Smooth muscle cell of the brain vasculature (primary cell): ENCODE results near the gene CMC1.
"Not testable (repeated sequence)": the region's sequence is repeated elsewhere in the genome, so short reads cannot be mapped to it uniquely, and the experiment has no call there.

Source experiments
- DNase-seq: peaks from one replicate; pipeline ENCODE4 v3.0.0-alpha.2; 2012; ENCODE audit warnings: low read depth, low spot score

The CMC1 gene

GRCh38 chr3:28244491-28244890 is 3.1 kb downstream of the CMC1 start:
- DNase-seq = no peak

DNA sequence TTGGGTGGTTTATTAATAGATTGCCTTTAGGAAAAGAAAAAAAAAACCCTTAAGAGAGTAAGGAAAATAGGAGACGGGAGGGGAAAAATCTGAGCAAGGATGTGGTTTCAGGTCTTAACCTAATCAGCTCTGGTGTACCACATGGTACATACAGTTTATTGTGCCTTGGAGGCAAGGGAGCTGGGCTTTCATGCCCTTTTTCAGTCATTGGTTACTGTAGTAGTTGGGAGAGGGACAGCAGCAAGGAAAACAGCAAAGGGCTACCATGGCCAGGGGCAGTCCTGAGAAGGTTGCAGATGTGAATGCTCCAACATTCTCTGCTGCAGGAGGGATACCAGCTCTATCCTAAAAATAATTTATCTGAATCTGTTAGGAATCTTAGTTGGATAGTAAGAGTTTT is 5.9 kb downstream of the CMC1 start:
- DNase-seq = no peak

DNA sequence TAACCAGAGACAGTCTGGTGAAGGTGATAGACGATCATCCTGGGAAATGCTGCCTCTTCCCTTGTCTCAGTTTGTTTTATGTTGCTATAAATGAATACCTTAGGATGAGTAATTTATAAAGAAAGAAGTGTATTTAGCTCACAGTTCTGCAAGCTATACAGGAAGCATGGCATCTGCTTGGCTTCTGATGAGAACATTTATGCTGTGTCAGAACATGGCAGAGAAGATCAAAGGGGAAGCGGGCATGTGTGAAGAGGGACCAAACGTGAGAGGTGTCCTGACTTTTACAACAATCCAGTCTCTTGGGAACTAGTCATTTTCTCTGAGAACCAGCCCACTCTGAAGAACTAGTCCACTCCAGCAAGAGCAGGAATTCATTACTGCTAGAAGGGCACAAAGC is 9.6 kb downstream of the CMC1 start:
- DNase-seq = no peak

DNA sequence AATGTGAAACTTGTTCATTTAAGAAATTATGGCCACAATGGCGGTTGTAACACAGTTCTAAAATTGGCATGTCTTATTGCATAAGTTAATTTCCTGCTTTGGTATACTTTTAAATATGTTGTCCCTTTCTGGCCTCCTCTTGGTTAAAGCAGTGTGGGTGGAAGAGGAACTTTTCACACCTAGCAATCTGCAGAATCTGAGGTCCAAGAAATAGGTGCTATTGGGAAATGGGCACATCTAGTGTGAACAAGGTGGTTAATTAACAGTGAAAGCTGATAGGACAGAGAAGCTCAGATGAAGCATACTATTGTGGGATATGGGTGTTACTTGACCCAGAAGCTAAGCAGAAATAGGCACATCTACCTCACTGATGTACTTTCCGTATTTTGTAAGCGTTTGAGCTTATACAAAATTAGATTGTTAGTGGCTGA is 10.6 kb downstream of the CMC1 start:
- no peak for DNase-seq

DNA sequence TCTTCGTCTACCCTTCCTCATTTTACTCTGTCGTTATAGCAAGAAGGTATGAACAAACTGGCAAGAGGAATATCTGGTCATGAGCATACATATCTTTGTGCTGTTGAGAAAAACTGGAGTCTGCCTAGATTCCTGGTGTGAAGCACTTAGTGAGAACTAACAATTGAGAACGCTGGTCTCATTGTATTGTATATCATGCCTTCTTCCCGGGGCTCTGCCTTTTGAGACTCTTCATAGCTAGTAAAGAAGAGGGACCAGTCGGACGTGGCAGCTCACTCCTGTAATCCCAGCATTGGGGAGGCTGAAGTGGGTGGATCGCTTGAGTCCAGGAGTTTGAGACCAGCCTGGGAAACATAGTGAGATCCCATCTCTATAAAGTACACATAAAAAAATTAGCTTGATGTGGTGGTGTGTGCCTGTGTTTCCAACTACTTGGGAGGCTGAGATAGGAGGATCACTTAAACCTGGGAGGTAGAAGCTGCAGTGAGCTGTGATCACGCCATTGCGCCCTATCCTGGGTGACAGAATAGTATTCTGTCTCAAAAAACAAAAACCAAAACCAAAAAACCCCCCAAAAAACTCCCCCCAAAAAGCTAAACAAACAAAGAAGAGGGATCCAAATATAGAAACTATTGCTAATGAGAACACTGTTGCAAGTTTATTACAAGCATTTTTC is 11.8 kb downstream of the CMC1 start:
- no peak for DNase-seq

GRCh38 chr3:28262001-28262400 is 20.6 kb downstream of the CMC1 start:
- no peak for DNase-seq

DNA sequence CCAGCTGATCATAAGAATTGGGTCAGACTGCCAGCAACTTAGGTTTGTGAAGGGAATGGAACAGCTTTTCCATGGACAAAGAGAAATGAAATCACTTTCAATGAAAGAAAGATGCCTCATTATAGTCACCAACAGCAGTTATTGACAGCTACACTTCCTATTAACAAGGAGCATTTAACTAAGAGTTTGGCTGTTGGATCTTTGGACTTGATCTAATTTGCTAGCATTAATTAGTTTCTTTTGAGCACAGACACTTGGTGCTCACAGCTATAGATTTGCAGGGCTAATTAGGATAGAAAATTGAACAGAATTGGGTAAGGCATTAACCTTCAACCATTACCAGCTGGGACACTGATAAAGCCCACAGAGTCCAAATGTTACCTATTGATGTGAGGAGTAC is 24.2 kb downstream of the CMC1 start:
- DNase-seq = no peak

DNA sequence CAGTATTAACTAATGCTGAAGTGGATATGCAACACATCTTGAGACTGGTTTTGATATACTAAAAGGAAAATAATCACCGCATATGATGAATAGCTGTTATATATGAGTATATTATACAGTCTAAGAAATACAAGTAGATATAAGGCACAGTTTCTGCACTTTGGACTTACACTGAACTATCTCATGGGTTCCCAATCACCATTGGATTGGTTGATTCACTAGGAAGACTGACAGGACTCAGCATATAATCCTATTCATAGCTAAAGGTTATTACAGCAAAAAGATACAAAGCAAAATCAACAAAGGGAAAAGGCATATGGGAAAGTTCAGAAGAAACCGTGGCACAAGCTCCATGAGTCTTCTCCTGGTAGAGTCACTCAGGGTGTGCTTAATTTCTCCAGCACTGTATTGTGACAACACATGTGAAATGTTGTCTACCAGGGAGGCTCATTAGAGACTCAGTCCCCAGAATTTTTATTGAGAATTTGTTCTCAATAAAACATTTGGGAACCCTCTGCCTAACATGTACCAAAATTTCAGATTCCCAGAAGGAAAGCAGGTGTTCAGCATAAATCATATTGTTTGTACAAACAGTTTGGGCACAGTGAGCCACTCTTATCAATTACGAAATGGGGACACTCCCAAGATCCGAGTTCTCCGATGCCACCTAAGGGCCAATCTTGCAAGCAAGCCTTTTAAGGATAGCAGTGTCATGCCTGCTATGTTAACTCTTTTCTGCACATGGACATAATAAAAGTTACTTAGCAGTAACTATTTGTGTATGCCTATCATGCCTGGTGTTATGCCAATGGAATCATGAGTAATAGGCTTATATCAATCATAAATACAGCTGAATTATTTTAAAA is 26.8 kb downstream of the CMC1 start:
- DNase-seq = no peak

DNA sequence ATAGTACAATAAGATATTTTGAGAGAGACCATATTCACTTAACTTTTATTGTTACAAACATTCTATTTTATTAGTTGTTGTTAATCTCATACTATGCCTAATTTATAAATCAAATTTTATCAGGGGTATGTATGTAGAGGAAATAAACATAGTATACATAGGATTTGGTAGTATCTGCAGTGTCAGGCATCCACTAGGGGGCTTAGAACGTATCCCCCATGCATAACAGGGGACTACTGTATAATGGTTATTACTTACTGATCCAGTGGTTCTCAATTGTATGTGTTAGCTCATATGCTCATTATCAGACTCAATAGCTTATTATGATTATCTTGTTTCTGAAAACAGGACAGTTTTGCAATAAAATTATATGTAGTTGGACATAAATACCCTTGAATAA is 27.6 kb downstream of the CMC1 start:
- DNase-seq = no peak

DNA sequence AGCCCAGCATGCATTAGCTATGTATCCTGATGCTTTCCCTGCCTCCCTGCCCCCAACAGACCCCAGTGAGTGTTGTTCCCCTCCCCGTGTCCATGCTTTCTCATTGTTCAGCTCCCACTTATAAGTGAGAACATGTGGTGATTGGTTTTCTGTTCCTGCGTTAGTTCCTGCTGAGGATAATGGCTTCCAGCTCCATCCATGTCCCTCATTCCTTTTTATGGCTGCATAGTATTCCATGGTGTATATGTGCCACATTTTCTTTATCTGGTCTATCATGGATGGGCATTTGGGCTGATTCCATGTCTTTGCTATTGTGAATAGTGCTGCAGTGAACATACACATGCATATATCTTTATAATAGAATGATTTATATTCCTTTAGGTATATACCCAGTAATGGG is 28.5 kb downstream of the CMC1 start:
- DNase-seq = not testable (repeated sequence)

DNA sequence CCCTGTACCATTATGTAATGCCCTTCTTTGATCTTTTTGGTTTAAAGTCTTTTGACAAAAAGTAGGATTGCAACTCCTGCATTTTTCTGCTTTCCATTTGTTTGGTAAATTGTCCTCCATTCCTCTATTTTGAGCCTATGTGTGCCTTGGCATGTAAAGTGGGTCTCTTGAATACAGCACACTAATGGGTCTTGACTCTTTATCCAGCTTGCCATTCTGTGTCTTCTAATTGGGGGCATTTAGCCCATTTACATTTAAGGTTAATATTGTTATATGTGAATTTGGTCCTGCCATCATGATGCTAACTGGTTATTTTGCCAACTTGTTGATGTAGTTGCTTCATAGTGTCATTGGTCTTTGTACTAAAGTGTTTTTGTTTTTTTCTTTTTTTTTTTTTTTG is 32.4 kb downstream of the CMC1 start:
- DNase-seq = no peak

GRCh38 chr3:28278918-28279317 is 37.5 kb downstream of the CMC1 start:
- no peak for DNase-seq

DNA sequence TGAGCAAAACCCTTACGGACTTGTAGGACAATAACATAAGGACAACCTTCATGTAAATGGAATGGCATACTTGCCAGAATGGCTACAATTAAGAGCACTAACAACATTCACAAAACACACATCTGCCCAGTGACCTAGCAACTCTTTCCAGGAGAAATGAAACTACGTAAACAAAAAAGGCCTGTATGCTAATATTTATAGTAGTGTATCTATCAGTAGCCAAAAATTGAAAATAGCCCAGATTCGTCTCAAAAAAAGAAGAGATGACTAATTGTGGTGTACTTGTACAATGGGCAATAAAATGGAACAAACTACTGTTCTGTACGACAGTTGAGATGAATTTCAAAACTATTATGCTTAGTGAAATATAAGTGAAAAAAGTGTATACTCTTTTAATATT is 38.4 kb downstream of the CMC1 start:
- no peak for DNase-seq

DNA sequence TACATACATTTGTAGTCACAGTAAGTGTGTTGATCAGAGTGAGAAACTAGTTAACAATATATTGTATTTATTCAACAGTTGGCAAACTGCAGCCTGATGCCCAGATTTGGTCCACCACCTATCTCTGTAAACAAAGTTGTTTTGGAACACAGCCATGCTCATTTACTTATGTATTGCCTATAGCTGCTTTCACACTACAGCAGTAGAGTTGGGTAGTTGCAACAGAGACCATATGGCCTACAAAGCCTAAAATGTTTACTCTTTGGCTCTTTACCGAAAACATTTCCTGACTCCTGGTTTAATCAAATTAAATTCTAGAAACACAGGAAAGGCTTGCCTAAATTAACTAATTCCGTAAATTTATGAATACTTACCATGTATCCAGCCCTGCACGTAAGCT is 39.4 kb downstream of the CMC1 start:
- DNase-seq = no peak

DNA sequence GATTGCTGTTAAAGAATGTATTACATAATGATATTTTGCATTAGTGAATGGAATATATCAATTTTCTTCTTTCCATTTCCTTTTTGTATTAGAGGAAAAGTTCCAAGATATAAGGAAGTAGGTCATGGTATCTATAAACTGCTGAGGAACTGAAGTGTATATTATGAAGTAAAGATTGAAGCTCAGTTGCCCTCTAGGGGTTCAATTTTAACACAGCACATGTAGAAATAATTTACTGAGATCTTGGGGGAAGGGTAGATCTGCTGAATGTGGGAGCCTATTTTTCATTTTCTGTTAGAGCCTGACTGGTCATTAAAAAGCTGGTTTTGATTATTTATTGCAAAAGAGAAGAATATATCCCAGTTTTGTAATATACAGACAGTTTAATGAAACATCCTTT is 45.2 kb downstream of the CMC1 start:
- no peak for DNase-seq

DNA sequence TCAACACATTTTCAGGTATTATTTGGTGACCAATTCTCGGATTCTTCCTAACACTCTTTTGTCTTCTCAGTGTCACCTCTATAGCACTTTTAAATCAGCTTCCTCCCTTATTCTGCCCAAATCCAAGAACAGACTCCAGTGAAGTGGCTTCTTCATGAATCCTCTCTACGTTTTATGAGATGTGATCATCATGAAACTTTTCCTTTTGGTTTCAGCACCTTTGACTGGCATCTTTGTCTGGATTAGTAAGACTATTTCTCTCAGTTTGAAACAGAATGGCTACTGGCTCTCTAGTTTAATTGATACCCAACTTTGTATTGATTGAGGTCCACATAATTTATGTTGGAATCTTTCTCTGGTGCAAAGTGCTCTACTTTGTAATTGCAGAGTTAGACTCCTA is 45.6 kb downstream of the CMC1 start:
- no peak for DNase-seq

- no peak for DNase-seq
Observed at GRCh38 chr3:28290863-28291300, 49.5 kb downstream of the CMC1 start.

DNA sequence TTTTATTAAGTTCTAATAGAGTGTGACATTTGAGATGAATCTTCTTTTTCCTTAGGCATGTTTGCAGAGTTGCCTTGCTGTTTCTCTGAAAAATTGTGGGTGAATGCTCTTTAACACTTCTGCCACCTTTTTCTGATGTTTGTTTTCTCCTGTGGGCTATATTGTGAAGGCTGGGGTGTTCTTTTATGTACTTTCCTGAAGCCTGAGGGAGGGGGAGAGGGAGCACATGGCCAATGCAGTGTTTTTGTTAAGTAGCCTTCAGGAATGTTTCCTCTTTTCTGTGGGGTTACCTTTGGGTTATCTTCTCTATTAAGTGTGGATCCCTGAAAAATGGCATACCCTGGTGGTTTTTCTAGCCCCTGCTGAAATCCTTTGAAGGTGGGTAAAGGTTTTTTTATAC is 50.2 kb downstream of the CMC1 start:
- no peak for DNase-seq

DNA sequence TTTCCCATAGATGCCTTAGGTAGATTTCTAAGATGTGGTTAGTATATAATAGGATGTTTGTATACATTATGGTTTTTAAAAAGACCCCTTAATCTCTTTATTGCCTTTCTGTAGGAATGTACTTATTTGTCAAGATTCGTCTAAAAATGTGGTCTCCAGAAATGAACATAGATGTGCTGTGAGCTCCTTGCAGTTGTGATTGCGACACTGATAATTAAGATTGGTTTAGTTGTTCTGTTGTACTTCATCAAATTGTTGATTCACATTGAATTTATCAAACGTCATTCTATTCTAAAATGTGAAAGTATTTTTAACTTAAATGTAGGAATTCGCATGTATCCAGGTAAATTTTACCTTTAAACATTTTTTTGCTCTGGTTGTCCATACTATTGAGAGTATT is 51.2 kb downstream of the CMC1 start:
- DNase-seq = no peak

DNA sequence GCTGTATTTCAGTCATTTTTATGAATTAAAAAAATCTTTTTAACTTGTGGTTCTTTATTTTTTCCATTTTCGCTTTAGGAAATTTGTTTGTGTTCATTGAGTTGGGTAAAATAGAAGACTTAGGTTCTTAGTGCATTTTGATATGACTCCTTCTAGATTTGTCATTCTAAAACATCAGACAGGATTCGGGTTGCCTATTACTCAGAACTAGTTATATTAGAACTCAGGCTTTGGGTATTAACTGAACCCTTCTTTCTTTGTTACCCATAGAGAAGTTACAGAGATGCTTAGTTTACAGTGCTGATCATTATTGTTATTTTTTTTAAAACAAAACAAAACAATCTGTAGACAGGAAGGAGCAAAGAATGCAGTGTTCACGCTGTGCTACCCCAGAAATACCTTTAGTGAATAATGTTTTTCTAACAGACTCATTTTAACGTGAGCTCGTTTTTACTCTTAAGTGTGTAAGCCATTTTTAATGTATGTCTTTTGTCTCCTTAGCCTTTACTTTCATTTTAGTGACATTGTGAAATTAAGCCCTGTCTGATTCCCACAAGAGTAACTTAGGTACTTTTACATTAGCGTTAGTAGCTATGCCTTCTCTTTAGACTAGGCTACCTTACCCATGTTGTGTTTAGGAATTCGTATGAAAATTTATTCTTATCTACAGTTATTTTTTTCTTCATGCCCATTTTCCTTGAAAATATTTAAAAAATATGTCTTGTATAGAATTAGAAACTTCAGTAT is 53.4 kb downstream of the CMC1 start:
- no peak for DNase-seq

DNA sequence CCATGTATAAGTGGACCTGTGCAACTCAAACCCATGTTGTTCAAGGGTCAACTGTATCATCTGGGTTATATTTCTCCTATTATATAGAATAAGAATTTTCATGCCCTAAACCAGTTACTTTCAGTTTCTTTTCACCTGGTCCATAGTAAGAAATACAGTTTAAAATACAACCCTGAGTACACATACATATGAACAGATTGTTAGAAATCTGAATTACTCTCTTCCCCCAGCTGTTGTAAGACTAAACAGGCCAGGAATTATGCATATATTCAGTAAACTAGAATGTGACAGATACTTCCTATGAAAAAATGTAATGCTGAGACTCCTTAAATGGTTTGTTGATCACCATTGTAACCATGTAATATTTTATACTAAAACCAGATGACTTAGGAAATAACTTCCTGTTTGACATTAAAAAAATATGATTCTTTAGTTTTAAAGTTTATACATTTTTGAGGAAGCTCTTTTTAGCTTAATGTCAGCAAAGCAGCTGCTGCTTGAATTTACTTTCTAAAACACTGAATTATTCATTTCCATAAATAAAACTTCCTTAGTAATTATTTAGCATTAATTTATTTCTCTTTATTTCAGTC is 54.6 kb downstream of the CMC1 start:
- no peak for DNase-seq

DNA sequence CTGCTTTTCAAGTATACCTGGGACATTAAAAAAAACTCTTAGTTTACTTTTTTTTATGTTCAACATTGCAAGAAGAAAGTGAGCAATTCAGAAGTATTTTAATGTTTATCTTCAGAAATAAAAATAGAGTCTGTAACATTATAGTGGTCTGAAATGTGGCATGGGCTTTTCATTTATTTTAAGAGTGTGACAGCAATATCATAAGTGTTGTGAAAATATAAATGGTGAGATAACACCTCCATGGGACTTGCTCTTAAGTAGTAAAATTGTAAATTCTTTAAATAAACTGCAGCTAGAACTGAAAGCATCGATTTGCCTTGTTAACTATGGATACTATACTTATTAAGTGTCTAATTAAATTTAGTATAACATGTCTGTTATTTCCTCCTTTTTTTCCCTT is 58.3 kb downstream of the CMC1 start:
- no peak for DNase-seq
